ENCODE measurements around the gene SPRY1.

DNA sequence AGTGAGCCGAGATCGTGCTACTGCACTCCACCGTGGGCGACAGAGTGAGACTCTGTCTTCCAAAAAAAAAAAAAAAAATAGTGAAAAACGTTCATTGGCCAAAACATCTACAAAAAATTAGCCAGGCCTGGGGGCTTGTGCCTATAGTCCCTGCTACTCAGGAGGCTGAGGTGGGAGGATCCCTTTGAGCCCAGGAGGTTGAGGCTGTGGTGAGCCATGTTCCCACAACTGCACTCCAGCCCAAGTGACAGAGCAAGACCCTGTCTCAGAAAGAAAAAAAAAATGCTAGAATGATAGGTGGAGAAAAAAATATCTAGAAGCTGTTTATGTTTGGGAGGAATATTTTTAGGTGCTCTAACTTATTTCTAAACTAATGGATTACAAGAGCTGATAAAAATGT is 14.9 kb downstream of the SPRY1 start:
- TF ChIP-seq EZH2 (IDR thresholded peaks at IDR 0.05; ENCODE audit: borderline replicate concordance, low read depth, low read length, severe bottlenecking), result no peak
- TF ChIP-seq, protein P1, sequence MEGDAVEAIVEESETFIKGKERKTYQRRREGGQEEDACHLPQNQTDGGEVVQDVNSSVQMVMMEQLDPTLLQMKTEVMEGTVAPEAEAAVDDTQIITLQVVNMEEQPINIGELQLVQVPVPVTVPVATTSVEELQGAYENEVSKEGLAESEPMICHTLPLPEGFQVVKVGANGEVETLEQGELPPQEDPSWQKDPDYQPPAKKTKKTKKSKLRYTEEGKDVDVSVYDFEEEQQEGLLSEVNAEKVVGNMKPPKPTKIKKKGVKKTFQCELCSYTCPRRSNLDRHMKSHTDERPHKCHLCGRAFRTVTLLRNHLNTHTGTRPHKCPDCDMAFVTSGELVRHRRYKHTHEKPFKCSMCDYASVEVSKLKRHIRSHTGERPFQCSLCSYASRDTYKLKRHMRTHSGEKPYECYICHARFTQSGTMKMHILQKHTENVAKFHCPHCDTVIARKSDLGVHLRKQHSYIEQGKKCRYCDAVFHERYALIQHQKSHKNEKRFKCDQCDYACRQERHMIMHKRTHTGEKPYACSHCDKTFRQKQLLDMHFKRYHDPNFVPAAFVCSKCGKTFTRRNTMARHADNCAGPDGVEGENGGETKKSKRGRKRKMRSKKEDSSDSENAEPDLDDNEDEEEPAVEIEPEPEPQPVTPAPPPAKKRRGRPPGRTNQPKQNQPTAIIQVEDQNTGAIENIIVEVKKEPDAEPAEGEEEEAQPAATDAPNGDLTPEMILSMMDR (IDR thresholded peaks at IDR 0.05; ENCODE audit: borderline replicate concordance, extremely low read depth, low read length, poor library complexity, severe bottlenecking), result no peak

Data from DND-41 (cell line).